Fibroblast of upper back skin (primary cell): ENCODE results near the gene GPR146.

Source experiments
- DNase-seq: peaks from one replicate; pipeline ENCODE4 v3.0.0-alpha.2; 2013

Gene GPR146

GRCh38 chr7:1095621-1096155 lies 51.3 kb downstream of the GPR146 start:
- no peak for DNase-seq

- DNase-seq = no peak
Observed at GRCh38 chr7:1096156-1097119, 52.1 kb downstream of the GPR146 start.

- DNase-seq = no peak
Observed at GRCh38 chr7:1097120-1097504, 52.8 kb downstream of the GPR146 start.

GRCh38 chr7:1098243-1099153 lies 54.2 kb downstream of the GPR146 start:
- no peak for DNase-seq

GRCh38 chr7:1099154-1099542 lies 54.8 kb downstream of the GPR146 start:
- no peak for DNase-seq

GRCh38 chr7:1099637-1100036 lies 55.3 kb downstream of the GPR146 start:
- no peak for DNase-seq

- no peak for DNase-seq
Observed at GRCh38 chr7:1100386-1100785, 56.0 kb downstream of the GPR146 start.

- no peak for DNase-seq
Observed at GRCh38 chr7:1100834-1101562, 56.7 kb downstream of the GPR146 start.

- DNase-seq = no peak
Observed at GRCh38 chr7:1101563-1102431, 57.5 kb downstream of the GPR146 start.

GRCh38 chr7:1103009-1103788 lies 58.9 kb downstream of the GPR146 start:
- DNase-seq = no peak

GRCh38 chr7:1103789-1104515 lies 59.6 kb downstream of the GPR146 start:
- no peak for DNase-seq

GRCh38 chr7:1104516-1105179 lies 60.3 kb downstream of the GPR146 start:
- no peak for DNase-seq

- DNase-seq = no peak
Observed at GRCh38 chr7:1105189-1105588, 60.8 kb downstream of the GPR146 start.

- DNase-seq = no peak
Observed at GRCh38 chr7:1106063-1106792, 61.9 kb downstream of the GPR146 start.

- no peak for DNase-seq
Observed at GRCh38 chr7:1106793-1107421, 62.6 kb downstream of the GPR146 start.

GRCh38 chr7:1108264-1108920 lies 64.0 kb downstream of the GPR146 start:
- DNase-seq = no peak
